ENCODE results near the gene TGFBI. TPM values are rescaled to one million over a fixed set of nuclear protein-coding genes. Genes with fewer than 3 reads are reported as not detected.
"Not testable (repeated sequence)": the region's sequence is repeated elsewhere in the genome, so short reads cannot be mapped to it uniquely, and the experiment has no call there.

The TGFBI gene
- total and polyA plus RNA-seq, 11 donors, result 31.8 to 206 (median 50.0) TPM

DNA sequence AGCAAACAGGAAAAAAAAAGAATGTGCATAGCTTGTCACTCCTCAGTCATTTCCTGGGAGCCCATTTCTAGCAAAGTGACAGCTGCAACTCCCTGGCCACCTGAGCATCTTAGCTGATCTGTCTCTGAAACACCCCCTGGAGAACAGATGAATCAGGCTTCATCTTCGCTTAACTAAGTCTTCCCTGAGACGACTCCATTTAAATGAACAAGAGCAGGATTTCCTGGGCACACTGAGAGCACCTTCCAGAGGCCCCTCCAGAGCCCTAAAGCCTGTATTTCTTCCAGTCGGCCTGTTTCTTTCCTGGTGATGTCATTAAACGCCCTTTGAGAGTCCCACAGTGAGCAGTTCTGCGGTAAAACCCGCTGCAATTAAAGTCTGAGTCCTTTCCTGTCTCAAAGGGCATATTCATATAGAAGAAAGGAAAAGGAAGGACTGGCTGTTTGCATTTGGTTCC is 13.9 kb downstream of the TGFBI start:
- ATAC-seq (peak in 2 of 4 donors; percentile 19 to 32), DNase-seq (no peak)
- Histone ChIP-seq H3K4me3 (no peak overlapping the region), H3K27ac (peak overlapping the region in 4 of 12 donors; percentile 23 to 73 (median 38)), H3K36me3 (peaks cover 0 to 41% (median 17%) of the 10 kb centered on the region in 9 donors), H3K27me3 (no peaks in the 10 kb centered on the region), H3K9me3 (peaks cover 0 to 5% (median 1%) of the 10 kb centered on the region in 12 donors), H3K4me1 (peaks cover 0 to 72% (median 29%) of the 10 kb centered on the region in 12 donors)
- no peak for TF ChIP-seq POLR2A (IDR thresholded peaks at IDR 0.05)
- TF ChIP-seq, protein P1, sequence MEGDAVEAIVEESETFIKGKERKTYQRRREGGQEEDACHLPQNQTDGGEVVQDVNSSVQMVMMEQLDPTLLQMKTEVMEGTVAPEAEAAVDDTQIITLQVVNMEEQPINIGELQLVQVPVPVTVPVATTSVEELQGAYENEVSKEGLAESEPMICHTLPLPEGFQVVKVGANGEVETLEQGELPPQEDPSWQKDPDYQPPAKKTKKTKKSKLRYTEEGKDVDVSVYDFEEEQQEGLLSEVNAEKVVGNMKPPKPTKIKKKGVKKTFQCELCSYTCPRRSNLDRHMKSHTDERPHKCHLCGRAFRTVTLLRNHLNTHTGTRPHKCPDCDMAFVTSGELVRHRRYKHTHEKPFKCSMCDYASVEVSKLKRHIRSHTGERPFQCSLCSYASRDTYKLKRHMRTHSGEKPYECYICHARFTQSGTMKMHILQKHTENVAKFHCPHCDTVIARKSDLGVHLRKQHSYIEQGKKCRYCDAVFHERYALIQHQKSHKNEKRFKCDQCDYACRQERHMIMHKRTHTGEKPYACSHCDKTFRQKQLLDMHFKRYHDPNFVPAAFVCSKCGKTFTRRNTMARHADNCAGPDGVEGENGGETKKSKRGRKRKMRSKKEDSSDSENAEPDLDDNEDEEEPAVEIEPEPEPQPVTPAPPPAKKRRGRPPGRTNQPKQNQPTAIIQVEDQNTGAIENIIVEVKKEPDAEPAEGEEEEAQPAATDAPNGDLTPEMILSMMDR (IDR thresholded peaks at IDR 0.05), result no peak
- intact Hi-C loops (cut with DNase I), result no loop called here
- 39 to 49% (median 43%) methylated on average over 6 of the region's 6 CpGs for WGBS, 4 donors

DNA sequence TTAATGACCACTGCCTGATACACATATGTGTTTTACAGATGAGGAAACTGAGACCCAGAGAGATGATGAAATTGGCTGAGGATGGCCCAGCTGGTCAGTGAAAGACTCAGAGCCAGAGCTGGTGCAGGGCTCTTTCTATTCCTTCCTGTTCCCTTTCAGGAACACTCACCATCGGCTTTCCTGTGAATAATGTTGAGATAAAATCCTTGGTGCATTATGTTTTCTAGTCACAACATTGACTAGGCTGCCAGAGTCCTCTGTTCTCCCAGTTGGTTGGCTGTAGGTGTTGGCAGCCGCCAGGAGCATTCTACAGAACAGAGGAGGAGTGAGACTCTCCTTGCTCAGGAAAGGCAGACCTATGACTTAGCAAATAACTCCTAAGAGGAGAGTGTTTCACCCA is 14.8 kb downstream of the TGFBI start:
- 40 to 53% (median 50%) methylated on average over 2 of the region's 2 CpGs for WGBS, 4 donors
- Histone ChIP-seq H3K36me3 (peaks cover 0 to 46% (median 20%) of the 10 kb centered on the region in 9 donors), H3K27ac (peak overlapping the region in 6 of 12 donors; percentile 6 to 73 (median 36)), H3K9me3 (peaks cover 0 to 4% (median 1%) of the 10 kb centered on the region in 12 donors), H3K4me3 (no peak overlapping the region), H3K27me3 (no peaks in the 10 kb centered on the region), H3K4me1 (peaks cover 0 to 76% (median 25%) of the 10 kb centered on the region in 12 donors)
- TF ChIP-seq, protein P1 (IDR thresholded peaks at IDR 0.05), result no peak
- TF ChIP-seq POLR2A (IDR thresholded peaks at IDR 0.05), result no peak
- intact Hi-C loops (cut with DNase I), result no loop called here
- ATAC-seq (peak; percentile 66 to 85 (median 73)), DNase-seq (peak in 1 of 5 donors; percentile 23)

DNA sequence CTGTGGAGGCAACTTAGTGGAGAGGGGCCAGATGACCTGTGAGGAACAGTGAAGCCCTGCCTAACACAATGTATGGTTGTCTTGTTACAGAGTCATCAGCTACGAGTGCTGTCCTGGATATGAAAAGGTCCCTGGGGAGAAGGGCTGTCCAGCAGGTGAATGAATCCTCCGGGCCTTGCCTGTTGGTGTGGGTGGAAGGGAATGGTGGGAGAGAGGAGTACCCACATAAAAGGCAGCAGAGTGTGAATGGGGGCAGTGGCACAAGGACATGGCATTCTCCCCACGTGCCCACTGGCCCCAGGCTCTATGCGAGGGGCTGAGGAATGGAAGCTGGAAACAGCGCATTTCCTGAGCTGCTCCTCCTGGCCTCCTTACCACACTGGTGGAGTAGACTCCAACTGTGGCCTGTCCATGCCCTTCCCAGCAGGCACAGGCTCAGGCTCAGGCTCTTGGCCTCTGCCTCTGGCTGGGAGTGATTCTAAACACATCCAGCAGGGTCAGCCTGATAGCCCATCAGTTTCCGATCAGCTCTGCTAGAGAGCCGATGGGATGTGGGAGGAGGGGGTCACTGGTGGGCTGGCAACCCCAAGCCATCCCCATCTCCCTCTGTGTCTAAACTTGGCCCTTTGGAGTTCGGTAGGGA is 15.3 kb downstream of the TGFBI start:
- 84 to 92% (median 90%) methylated on average over 7 to 8 of the region's 8 CpGs for WGBS, 4 donors
- ATAC-seq (no peak), DNase-seq (no peak)

DNA sequence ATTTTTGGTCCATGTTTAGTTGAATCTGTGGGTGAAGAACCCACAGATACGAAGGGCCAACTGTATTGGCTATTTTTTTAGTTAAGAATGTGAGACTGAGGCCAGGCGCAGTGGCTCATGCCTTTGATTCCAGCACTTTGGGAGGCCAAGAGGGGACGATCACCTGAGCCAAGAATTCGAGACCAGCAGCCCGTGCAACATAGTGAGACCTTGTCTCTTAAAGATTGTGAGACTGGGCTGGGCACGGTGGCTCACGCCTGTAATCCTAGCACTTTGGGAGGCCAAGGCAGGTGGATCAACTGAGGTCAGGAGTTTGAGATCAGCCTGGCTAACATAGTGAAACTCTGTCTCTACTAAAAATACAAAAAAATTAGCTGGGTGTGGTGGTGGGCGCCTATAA is 16.2 kb downstream of the TGFBI start:
- peaks cover 0 to 72% (median 25%) of the 10 kb centered on the region in 12 donors for H3K4me1 ChIP-seq
- H3K4me3 ChIP-seq; H3K9me3 ChIP-seq; H3K27me3 ChIP-seq; intact Hi-C loops (cut with DNase I); H3K27ac ChIP-seq; ATAC-seq: not testable (repeated sequence)
- peaks cover 0 to 56% (median 32%) of the 10 kb centered on the region in 9 donors for H3K36me3 ChIP-seq
- 71 to 92% (median 80%) methylated on average over 8 of the region's 8 CpGs for WGBS, 4 donors
- DNase-seq, result peak in 1 of 5 donors; percentile 13

More for the DNA sequence above, 15.3 kb downstream of the TGFBI start:
- peaks cover 0 to 51% (median 23%) of the 10 kb centered on the region in 9 donors for H3K36me3 ChIP-seq
- intact Hi-C loops (cut with DNase I), result no loop called here
- H3K4me1 ChIP-seq, result peaks cover 0 to 78% (median 25%) of the 10 kb centered on the region in 12 donors
- H3K27ac ChIP-seq, result peak overlapping the region in 6 of 12 donors; percentile 6 to 73 (median 36)
- H3K27me3 ChIP-seq, result no peaks in the 10 kb centered on the region
- no peaks in the 10 kb centered on the region for H3K9me3 ChIP-seq
- H3K4me3 ChIP-seq, result no peak overlapping the region
- TF ChIP-seq, protein P1 (IDR thresholded peaks at IDR 0.05), result no peak
- TF ChIP-seq POLR2A (IDR thresholded peaks at IDR 0.05), result no peak
